ENCODE results near the gene CEP170B.
"Not testable (repeated sequence)": the region's sequence is repeated elsewhere in the genome, so short reads cannot be mapped to it uniquely, and the experiment has no call there.

Gene CEP170B

DNA sequence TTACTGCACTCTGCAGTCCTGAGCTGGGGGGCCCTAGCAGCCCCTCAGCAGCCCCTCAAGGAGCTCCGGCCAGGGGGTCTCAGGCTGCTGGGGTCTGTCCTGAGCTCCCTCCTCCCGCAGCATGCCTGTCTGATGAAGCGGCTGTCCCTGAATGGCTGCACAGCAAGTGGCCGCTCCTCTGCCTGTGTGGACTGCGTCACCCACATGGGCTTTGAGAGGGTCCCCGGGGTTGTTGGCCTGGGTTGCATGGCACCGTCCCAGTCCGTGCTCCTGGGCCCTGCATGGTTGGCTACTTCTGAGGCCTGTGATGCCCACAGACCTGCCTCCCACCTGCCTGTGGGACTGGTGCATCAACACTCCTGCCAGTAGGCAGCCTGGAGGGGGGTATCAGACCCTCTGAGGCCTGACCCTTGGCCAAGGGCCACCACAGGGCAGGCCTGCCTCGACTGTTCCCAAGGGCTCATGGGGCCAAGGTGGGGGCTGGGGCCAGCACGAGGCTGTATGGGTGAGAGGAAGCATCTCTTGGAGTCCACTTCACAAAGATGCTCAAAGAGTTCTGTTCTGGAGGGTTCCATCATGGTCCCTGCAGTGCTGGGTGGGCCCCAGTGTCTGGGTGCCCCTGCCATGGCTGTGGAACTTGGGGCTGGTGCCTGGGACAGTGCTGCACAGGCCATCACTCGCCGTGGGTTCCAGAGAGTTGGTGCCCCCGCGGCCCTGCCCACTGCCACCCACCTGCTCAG lies 12.2 kb downstream of the CEP170B start:
- in situ Hi-C loops (cut with MboI; ENCODE audit: low sequenced_read_pairs), result no loop called here

DNA sequence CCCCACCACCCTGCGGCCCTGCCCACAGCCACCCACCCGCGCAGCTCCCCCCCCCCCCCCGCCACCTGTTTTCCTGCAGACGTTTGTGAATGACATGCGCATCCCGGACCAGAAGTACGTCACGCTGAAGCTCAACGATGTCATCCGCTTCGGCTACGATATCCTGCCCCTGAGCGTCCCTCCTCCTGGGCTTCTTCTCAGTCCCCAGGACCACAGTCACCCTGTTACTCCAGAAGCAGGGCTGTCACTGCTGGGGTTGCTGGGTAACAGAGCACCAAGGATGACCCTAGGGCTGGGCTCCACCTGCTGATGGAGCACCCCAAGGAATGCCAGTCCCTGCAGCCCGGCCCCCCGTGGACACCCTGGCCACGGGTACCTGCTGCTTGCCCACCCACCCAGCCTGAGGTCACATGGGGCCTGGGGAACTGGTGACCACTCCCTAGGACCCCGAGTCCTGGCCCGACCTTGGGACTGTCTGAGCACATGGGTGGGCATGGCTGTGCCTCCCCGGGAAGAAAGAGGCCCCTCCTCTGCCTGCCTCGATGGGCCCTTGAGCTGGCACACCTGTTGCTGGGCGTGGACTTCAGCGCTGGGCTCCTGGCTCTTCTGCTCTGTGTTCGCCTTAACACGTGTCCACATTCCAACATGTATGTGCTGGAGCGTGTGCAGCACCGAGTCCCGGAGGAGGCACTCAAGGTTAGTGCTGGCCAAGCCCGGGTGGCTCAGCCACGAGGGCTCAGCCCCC lies 12.9 kb downstream of the CEP170B start:
- in situ Hi-C loops (cut with MboI; ENCODE audit: low sequenced_read_pairs), result no loop called here

- in situ Hi-C loops (cut with MboI; ENCODE audit: low sequenced_read_pairs), result no loop called here
These were observed 13.5 kb downstream of the CEP170B start for GRCh38 chr14:104878582-104878981.

- in situ Hi-C loops (cut with MboI; ENCODE audit: low sequenced_read_pairs), result no loop called here
These were observed 14.3 kb downstream of the CEP170B start for GRCh38 chr14:104879201-104879982.

DNA sequence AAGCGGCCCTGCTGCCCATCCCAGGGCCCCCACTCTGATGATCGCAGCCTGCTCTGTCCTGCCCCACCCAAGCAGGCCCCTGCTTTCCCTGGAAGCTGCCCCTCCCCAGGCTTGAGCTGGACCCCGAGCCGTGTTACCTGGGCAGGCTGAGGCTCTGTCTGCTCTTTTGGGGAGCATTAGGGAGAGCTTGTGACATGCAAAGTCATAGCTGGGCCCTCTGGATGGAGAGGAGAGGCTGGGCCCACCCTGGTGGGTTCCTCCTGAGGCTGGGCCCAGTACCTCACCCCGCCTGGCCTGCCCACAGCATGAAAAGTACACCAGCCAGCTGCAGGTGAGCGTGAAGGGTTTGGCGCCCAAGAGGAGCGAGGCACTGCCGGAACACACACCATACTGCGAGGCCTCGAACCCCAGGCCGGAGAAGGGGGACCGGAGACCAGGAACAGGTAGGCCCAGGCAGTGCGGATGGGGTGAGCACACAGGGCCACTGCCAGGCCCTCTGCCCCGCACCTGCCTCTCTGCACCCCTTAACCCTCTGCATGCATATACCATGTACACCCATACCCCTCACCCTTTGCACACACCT lies 15.0 kb downstream of the CEP170B start:
- in situ Hi-C loops (cut with MboI; ENCODE audit: low sequenced_read_pairs), result no loop called here

GRCh38 chr14:104880584-104881210 lies 15.6 kb downstream of the CEP170B start:
- in situ Hi-C loops (cut with MboI; ENCODE audit: low sequenced_read_pairs), result no loop called here

DNA sequence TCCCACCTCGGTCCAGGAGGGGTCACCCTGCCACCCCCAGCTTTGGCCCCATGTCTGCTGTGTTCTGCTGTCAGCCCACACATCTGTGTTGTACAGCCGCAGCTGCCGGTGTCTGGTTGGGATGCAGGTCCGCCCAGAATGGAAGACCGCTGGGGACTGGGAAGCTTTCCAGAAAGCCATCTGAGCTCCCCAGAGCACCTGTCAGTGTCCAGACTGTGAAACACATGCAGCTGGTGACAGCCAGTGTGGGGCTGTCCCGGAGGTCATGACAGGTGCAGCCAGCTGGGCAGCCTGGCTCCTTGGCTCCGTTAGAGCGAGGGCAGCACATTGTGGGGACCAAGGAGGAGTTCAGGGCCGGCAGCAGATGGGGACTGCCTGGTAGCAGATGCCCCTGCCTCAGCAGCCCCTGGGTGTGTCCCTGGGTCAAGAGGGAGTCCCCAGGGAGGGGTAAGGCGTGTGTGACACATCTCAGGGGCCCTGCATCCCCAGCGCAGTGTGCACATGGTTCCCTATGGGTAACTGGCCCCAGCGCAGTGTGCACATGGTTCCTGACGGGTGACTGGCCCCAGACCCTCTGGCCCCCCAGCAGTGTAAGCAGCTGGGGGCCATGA lies 16.4 kb downstream of the CEP170B start:
- in situ Hi-C loops (cut with MboI; ENCODE audit: low sequenced_read_pairs), result no loop called here

GRCh38 chr14:104882325-104882973 lies 17.4 kb downstream of the CEP170B start:
- in situ Hi-C loops (cut with MboI; ENCODE audit: low sequenced_read_pairs), result no loop called here

DNA sequence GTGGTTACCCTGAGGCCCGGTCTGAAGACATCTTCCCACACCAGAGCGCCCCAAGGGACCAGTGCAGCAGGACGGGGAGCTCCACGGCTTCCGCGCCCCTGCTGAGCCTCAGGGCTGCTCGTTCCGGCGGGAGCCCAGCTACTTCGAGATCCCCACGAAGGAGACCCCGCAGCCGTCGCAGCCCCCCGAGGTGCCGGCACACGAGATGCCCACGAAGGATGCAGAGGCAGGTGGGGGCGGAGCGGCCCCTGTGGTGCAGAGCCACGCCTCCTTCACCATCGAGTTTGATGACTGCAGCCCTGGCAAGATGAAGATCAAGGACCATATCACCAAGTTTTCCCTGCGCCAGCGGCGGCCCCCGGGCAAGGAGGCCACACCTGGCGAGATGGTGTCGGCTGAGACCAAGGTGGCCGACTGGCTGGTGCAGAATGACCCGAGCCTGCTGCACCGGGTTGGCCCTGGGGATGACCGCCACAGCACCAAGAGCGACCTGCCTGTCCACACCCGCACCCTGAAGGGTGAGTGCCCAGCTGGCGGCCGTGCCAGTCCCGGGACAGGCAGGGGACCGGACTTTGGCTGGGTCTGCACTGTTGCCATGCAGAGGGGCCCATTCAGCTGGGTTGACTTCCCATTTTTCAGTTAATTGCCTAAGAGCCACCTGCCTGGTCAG lies 18.1 kb downstream of the CEP170B start:
- in situ Hi-C loops (cut with MboI; ENCODE audit: low sequenced_read_pairs), result no loop called here

GRCh38 chr14:104883681-104884361 lies 18.8 kb downstream of the CEP170B start:
- in situ Hi-C loops (cut with MboI; ENCODE audit: low sequenced_read_pairs), result no loop called here

DNA sequence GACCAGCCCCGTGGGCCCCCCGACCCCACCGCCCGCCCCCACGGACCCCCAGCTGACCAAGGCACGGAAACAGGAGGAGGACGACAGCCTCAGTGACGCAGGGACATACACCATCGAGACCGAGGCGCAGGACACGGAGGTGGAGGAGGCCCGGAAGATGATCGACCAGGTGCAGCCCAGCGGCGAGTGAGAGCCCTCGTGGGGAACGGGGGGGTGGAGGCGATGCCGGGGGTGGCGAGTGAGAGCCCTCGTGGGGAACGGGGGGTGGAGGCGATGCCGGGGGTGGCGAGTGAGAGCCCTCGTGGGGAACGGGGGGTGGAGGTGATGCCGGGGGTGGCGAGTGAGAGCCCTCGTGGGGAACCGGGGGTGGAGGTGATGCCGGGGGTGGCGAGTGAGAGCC lies 19.3 kb downstream of the CEP170B start:
- in situ Hi-C loops (cut with MboI; ENCODE audit: low sequenced_read_pairs), result not testable (repeated sequence)

DNA sequence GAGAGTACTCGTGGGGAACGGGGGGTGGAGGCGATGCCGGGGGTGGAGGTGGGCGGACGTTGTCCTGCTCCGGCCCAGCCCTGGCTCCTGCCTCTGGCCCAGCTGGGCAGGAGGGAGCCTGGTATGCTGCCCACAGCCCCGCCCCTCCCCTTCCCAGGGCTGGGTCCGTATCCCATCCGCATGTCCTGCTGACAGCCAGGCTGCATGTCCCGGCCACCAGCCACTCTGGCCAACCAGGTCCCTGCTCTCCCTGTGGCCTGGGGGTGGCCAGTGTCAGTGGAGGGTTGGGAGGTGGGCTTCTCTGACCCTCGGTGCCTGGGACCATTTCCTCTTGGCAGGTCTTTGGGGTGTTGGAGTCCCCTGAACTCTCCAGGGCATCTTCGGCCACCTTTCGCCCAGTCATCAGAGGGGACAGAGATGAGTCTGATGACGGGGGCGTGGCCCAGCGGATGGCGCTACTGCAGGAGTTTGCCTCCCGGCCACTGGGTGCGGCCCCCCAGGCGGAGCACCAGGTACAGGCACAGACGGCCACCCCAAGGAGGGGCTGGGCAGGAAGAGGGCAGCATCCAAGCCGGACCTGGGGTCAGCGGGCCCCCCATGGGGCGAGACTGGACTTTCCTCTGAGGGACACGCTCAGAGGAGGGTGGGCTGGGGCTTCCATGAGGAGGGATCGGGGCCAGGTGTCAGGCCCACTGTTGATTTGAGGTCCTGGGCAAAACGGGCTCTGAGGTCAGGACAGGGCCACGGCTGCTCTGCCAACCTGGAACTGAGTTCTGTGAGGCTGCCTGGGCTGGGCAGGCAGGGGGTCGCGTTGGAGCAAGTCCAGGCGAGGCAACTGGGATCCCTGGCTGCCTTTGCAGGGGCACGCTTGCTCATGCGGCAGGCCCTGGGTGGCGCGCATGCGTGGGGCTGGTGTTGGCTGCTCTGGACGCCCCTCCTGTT lies 20.2 kb downstream of the CEP170B start:
- in situ Hi-C loops (cut with MboI; ENCODE audit: low sequenced_read_pairs), result no loop called here

- in situ Hi-C loops (cut with MboI; ENCODE audit: low sequenced_read_pairs), result no loop called here
These were observed 21.1 kb downstream of the CEP170B start for GRCh38 chr14:104885973-104886689.

DNA sequence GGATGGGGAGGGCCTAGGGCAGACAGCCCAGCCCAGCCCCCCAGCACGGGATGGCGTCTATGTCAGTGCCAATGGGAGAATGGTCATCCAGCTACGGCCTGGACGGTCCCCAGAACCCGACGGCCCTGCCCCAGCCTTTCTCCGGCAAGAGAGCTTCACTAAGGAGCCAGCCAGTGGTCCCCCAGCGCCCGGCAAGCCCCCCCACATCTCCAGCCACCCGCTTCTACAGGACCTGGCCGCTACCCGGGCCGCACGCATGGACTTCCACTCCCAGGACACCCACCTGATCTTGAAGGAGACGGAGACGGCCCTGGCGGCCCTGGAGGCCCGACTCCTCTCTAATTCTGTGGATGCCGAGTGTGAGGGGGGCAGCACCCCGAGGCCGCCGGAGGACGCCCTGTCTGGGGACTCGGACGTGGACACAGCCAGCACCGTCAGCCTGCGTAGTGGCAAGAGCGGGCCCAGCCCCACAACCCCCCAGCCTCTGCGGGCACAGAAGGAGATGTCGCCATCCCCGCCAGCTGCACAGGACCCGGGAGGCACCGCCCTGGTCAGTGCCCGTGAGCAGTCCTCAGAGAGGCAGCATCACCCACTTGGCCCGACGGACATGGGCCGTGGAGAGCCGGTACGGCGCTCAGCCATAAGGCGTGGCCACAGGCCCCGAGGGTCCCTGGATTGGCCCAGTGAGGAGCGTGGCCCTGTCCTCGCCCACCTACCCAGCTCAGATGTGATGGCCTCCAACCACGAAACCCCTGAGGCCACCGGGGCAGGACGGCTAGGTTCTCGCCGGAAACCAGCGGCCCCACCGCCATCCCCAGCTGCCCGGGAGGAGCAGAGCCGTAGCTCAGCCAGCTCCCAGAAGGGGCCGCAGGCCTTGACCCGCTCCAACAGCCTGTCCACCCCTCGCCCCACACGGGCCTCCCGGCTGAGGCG lies 21.9 kb downstream of the CEP170B start:
- in situ Hi-C loops (cut with MboI; ENCODE audit: low sequenced_read_pairs), result no loop called here

DNA sequence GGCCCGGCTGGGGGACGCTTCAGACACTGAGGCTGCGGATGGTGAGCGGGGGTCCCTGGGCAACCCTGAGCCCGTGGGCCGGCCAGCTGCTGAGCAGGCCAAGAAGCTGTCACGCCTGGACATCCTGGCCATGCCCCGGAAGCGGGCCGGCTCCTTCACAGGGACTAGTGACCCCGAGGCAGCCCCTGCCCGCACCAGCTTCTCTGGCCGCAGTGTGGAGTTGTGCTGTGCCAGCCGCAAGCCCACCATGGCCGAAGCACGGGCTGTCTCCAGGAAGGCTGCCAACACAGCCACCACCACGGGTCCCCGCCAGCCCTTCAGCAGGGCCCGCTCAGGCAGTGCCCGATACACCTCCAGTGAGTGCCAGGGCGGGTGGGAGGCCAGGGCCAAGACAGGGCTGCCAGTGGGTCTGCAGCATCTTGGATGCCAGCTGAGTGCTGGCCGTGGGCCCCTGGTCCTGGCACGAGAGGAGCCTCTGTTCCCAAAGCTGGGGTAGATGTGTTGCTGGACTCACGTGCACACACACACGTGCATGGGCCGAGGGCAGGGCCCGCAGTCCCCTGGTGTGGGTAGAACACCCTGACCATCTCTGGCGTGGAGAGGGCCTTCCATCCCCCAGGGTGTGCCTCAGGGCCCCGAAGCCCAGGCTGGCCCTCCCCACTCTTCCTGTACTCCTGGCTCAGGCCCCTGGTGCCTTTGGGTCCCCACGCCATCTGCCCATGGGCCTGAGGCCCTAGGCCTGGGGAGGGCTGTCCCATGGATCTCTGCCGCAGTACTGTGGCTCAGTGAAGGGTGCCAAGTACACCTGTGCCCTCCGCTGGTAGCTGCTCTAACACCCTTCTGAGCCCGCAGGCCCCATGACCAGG lies 22.8 kb downstream of the CEP170B start:
- in situ Hi-C loops (cut with MboI; ENCODE audit: low sequenced_read_pairs), result no loop called here
